Peyer's patch (tissue), 4 donors: ENCODE results near the gene HGF. TPM values are rescaled to one million over a fixed set of nuclear protein-coding genes. Genes with fewer than 3 reads are reported as not detected.

Experiments
- DNase-seq, 3 donors: peaks; one replicate each; pipeline ENCODE4 v3.0.0-alpha.2; 2017 to 2019
- H3K27ac ChIP-seq, 4 donors: fragments of 200-600 bp; sonication (generic); one replicate each; pipeline ENCODE4 v1.5.1; 2016 to 2019
- H3K27me3 ChIP-seq, 2 donors: fragments of 200-600 bp; sonication (generic); one replicate each; pipeline ENCODE4 v1.5.1; 2019
- H3K36me3 ChIP-seq, 3 donors: fragments of 200-600 bp; sonication (generic); one replicate each; pipeline ENCODE4 v1.5.1; 2016 to 2019
- H3K4me1 ChIP-seq, 4 donors: fragments of 200-600 bp; sonication (generic); one replicate each; pipeline ENCODE4 v1.5.1; 2016 to 2019
- H3K4me3 ChIP-seq, 4 donors: fragments of 200-600 bp; sonication (generic); 1 replicate in 3 of 4; 2 replicates in 1 of 4; pipeline ENCODE4 v1.5.1; 2016 to 2019; ENCODE audit warnings: mild to moderate bottlenecking in 1 of 4
- H3K9me3 ChIP-seq, 4 donors: fragments of 200-600 bp; sonication (generic); one replicate each; pipeline ENCODE4 v1.5.1; 2016 to 2019; ENCODE audit warnings: mild to moderate bottlenecking in 1 of 4
- POLR2A ChIP-seq, 2 donors: fragments of 450-650 bp; IDR thresholded peaks; one replicate each; pipeline ENCODE4 v1.5.1; 2017; ENCODE audit warnings: antibody characterized with exemption in 2 of 2, mild to moderate bottlenecking in 2 of 2, moderate library complexity in 2 of 2
- total RNA-seq, 4 donors: library from RNA; depleted of rRNA; stranded (reverse); fragments of >200 nt; gene quantifications; one replicate each; pipeline ENCODE4 v1.1.0, GENCODE V29; 2016
- TF ChIP-seq, protein P1 (sequence below), 6 experiments: fragments of 450-650 bp in 4 of 6; fragments of 200-600 bp in 2 of 6; sonication (generic) in 1 of 6; IDR thresholded peaks; one replicate each; pipeline ENCODE4 v1.5.1; 2017 to 2019; ENCODE audit warnings: antibody characterized with exemption in 6 of 6, mild to moderate bottlenecking in 3 of 6, moderate library complexity in 1 of 6

HGF gene
- total RNA-seq, 4 donors from 2014 or later, result 0.88 to 5.0 (median 3.8) TPM

- H3K27ac ChIP-seq, result no peak overlapping the region
- H3K9me3 ChIP-seq, result no peaks in the 10 kb centered on the region
- H3K27me3 ChIP-seq, result no peaks in the 10 kb centered on the region
- DNase-seq, result no peak
- H3K36me3 ChIP-seq, result no peaks in the 10 kb centered on the region
- H3K4me1 ChIP-seq, result no peaks in the 10 kb centered on the region
- H3K4me3 ChIP-seq, result no peak overlapping the region
- TF ChIP-seq, protein P1, sequence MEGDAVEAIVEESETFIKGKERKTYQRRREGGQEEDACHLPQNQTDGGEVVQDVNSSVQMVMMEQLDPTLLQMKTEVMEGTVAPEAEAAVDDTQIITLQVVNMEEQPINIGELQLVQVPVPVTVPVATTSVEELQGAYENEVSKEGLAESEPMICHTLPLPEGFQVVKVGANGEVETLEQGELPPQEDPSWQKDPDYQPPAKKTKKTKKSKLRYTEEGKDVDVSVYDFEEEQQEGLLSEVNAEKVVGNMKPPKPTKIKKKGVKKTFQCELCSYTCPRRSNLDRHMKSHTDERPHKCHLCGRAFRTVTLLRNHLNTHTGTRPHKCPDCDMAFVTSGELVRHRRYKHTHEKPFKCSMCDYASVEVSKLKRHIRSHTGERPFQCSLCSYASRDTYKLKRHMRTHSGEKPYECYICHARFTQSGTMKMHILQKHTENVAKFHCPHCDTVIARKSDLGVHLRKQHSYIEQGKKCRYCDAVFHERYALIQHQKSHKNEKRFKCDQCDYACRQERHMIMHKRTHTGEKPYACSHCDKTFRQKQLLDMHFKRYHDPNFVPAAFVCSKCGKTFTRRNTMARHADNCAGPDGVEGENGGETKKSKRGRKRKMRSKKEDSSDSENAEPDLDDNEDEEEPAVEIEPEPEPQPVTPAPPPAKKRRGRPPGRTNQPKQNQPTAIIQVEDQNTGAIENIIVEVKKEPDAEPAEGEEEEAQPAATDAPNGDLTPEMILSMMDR (IDR thresholded peaks at IDR 0.05), result no peak
- TF ChIP-seq POLR2A (IDR thresholded peaks at IDR 0.05), result no peak
These were observed 107.3 kb downstream of the HGF start for GRCh38 chr7:81662531-81662930.

DNA sequence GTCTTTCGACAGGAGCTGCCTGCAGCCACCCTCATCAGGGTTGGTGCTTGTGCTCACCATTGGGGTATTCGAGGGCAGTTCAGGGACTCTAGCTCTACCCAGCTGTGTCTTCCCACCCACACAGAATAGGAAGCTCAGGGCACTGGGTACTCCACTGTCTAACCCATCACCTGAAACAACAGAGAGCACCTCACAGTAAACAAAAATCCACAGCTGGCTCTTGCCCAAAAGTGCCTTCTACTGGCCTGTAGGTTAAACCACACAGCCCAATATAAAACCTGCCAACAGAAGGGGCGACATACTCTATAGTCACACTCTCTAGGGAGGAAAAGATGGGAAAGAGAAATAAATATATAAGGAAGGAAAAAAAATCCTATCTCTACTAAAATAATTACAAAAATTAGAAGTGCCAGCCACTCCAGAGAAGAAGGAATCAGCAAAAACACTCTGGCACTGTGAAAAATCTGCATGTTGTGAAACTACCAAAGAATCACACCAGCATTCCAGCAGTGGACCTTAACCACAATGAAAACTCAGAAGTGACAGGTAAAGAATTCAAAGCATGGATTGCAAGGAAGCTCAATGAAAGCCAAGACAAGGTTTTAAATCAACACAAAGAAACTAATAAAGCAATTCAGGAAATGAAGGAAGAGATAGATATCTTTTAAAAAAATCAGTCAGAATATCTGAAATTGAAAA is 110.0 kb downstream of the HGF start:
- Histone ChIP-seq H3K4me3 (no peak overlapping the region), H3K27me3 (no peaks in the 10 kb centered on the region), H3K4me1 (no peaks in the 10 kb centered on the region), H3K27ac (no peak overlapping the region), H3K9me3 (no peaks in the 10 kb centered on the region), H3K36me3 (no peaks in the 10 kb centered on the region)
- no peak for DNase-seq
- TF ChIP-seq, protein P1 (IDR thresholded peaks at IDR 0.05), result no peak
- TF ChIP-seq POLR2A (IDR thresholded peaks at IDR 0.05), result no peak

- Histone ChIP-seq H3K27ac (no peak overlapping the region), H3K9me3 (no peaks in the 10 kb centered on the region), H3K36me3 (no peaks in the 10 kb centered on the region), H3K4me3 (no peak overlapping the region), H3K27me3 (no peaks in the 10 kb centered on the region), H3K4me1 (no peaks in the 10 kb centered on the region)
- DNase-seq, result no peak
- no peak for TF ChIP-seq POLR2A (IDR thresholded peaks at IDR 0.05)
- TF ChIP-seq, protein P1 (IDR thresholded peaks at IDR 0.05), result no peak
These were observed 112.3 kb downstream of the HGF start for GRCh38 chr7:81657551-81657950.

GRCh38 chr7:81655271-81655670 is 114.6 kb downstream of the HGF start:
- no peaks in the 10 kb centered on the region for H3K36me3 ChIP-seq
- H3K27ac ChIP-seq, result no peak overlapping the region
- no peaks in the 10 kb centered on the region for H3K4me1 ChIP-seq
- no peaks in the 10 kb centered on the region for H3K9me3 ChIP-seq
- H3K4me3 ChIP-seq, result no peak overlapping the region
- H3K27me3 ChIP-seq, result no peaks in the 10 kb centered on the region
- TF ChIP-seq POLR2A (IDR thresholded peaks at IDR 0.05), result no peak
- TF ChIP-seq, protein P1 (IDR thresholded peaks at IDR 0.05), result no peak
- DNase-seq, result no peak

GRCh38 chr7:81652225-81652624 is 117.6 kb downstream of the HGF start:
- no peak for DNase-seq

More at GRCh38 chr7:81652225-81652624, 117.6 kb downstream of the HGF start:
- H3K27ac ChIP-seq, result no peak overlapping the region
- no peaks in the 10 kb centered on the region for H3K27me3 ChIP-seq
- no peaks in the 10 kb centered on the region for H3K36me3 ChIP-seq
- no peaks in the 10 kb centered on the region for H3K9me3 ChIP-seq
- TF ChIP-seq, protein P1 (IDR thresholded peaks at IDR 0.05), result no peak
- no peak for TF ChIP-seq POLR2A (IDR thresholded peaks at IDR 0.05)
- no peak overlapping the region for H3K4me3 ChIP-seq
- no peaks in the 10 kb centered on the region for H3K4me1 ChIP-seq
